Fibroblast of skin of back (primary cell): ENCODE data around the gene CFAP61.

ENCODE experiments used
- DNase-seq: peaks from one replicate; pipeline ENCODE4 v3.0.0-alpha.2; 2013

Gene CFAP61

DNA sequence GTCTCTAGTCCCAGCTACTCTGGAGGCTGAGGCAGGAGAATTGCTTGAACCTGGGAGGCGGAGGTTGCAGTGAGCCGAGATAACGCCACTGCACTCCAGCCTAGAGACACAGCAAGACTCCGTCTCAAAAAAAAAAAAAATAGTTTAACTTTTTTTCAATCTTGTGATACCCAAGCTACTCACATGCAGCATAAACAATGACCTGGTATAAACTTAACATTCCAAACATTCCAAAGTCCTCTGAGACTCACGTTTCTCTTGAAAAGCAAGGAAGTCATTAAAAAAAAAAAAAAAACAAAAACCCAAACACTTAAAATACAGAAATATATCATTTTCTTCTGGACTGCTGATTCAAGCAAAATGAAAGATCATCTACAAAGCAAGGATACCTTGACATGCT lies 14.4 kb upstream of the CFAP61 start:
- DNase-seq, result peak; percentile 50

GRCh38 chr20:20038586-20038985 lies 13.7 kb upstream of the CFAP61 start:
- no peak for DNase-seq

DNA sequence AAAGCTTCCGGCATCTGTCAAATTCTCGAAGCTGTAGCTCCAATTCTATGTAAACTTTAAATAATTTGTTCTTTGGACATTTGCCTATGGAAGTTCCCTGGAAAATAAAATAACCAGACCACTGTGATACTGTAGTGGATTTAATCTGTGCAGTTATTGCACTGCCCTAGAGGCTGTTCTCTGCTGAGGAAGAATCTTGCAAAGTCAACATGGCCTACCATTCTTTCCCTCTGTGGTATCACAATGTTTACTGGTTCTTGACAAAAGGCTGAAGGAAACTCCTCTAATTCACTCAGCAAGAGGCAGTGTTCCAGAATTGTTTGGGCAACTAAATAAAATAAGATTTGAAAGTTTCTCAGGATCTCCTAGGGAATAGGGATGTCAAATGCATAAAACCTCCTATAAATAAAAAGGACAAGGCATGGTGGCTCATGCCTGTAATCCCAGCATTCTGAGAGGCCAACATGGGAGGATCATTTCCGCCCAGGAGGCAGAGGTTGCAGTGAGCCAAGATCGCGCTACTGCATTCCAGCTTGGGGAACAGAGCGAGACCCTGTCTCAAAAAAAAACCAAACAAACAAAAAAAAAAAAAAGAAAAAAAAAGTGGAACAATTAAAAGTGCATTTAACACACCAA lies 12.5 kb upstream of the CFAP61 start:
- no peak for DNase-seq

DNA sequence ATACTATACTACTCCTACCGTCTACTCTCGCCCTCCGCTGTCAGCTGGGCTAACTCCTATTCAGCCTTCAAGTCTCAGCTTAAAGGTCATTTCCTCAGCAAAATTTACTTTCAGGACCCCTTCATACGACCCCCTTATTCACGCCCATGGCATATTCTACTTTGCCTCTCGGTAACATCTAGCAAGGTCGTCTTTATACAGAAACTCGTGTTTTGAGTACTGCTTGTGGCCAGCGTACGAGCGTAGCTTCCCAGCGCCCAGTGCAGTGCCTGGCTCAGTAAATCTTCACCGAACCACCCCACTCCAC lies 612 bp upstream of the CFAP61 start:
- DNase-seq, result no peak

DNA sequence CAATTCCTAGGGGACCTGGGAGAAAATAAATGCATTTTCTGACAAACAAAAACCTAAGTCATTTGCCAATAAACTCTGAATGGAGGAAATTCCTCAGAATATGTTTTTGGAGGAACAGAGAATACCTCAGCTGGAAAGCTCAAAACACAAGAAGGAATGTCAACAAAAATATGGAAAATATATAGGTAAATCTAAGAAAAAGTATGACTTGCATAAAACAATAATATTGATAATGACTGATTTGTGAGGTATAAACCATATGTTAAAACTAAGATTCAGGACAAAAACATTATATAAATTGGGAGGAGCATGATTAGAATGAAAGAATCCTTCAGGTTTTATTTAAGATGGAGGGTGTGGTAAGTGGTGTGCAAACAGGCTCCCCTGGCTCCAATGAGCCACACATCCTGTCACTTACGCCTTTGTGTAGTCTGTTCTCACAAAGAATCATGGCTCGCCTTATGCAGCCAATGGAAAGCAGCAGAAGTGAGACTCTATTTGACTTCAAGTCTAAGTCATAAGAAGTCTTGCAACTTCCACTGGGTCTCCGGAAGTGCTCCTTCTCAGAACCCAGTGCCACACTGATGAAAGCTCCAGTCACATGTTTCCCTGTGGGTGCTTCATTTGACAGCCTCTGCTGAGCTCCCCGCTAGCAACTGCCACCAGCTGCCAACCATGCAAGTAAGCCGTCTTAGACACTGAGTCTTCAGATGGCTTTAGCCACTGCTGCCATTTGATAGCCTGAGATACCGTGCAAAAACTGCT lies 8.1 kb downstream of the CFAP61 start:
- DNase-seq, result no peak

DNA sequence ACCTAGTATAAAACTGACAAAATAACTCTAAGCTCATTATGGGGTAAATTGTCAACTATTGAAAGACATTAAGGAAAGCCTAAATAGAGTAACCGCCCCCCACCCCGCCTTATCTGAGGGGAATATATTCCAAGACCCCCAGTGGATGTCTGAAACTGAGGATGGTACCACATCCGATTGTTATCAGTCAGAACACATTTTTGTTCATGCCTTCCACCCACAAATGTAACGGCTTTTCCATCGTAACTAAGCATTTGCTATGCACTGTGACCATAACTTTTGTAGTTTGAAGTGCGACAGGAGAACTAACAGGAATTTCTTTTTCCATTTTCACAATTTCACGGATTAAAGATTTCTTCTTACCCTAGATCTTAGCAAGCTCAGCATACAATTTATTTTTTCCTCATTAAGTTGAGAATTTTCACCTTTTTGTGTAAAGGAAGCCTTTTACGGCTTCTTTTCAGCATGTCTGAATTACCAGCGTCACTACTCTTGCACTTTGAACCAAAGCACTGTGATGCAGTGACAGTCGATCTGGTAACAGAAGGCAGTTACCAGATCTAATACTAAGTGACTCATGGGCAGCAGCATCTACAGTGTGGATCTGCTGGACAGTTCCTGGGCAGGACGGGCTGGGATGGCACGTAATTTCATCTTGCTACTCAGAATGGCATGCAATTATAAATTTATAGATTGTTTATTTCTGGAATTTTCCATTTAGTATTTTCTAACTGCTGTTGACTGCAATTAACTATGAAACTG lies 11.8 kb downstream of the CFAP61 start:
- no peak for DNase-seq

GRCh38 chr20:20065361-20065760 lies 13.0 kb downstream of the CFAP61 start:
- DNase-seq, result no peak

GRCh38 chr20:20070871-20071726 lies 18.8 kb downstream of the CFAP61 start:
- no peak for DNase-seq

GRCh38 chr20:20073801-20074371 lies 21.6 kb downstream of the CFAP61 start:
- DNase-seq, result no peak

GRCh38 chr20:20075032-20075431 lies 22.7 kb downstream of the CFAP61 start:
- no peak for DNase-seq

GRCh38 chr20:20076297-20077065 lies 24.1 kb downstream of the CFAP61 start:
- DNase-seq, result peak; percentile 61

DNA sequence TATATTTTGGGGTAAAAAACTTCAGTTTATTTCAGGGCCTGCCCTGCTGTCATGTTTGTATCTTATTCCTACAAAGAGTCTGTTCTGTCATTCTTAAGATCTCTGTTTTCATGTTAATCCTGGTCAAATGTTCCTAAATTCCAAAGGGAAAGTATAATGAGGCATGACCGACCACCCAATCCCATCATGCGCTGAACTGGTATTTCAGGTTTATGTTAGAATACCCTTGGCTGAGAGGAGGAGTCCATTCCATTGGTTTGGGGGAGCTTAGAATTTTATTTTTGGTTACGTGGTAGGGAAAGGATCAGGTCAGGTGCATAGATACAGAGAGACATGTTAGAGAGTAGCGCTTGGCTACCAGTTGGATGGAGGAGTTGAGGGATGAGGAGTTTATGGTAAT lies 25.7 kb downstream of the CFAP61 start:
- no peak for DNase-seq

GRCh38 chr20:20079102-20079784 lies 26.9 kb downstream of the CFAP61 start:
- DNase-seq, result no peak

DNA sequence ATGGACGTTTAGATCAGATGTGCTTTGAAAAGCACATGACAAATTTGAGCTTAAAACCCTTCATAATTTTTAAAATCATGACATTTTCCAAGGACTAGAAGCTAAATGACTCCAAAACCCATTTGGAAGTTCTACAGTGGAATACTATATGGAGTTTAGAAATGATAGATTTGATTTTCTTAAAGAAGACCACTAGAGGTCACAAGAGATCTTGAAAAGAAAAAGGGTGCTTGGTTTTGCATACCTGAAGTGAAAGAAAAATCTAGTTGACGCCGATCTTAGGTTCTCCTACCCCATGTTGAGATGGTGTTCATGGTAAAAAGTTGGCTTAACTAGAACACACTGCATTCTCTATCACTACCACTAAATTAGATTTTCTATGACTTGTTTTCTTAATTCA lies 31.5 kb downstream of the CFAP61 start:
- DNase-seq, result peak; percentile 24

DNA sequence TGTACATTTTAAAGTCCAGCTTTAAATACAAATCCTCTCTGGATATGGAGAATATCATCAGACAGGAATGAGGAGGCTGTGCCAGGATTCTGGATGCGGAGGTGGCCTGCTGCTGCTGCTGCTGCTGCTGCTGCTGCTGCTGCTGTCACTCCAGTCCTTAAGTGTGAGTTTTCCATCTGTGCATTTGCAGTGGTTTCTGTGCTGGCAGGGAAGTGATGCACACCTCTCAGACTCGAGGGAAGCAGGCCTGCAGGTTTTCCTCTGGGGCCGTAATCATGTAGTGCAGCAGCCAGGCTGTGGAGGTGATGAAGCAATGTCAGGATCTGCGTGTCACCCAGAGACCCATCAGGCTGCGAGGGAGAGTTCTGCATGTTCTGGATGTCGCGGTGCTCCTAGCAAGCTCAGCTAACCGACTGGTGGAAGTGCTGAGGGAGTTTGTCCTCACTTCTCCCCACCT lies 32.0 kb downstream of the CFAP61 start:
- no peak for DNase-seq

DNA sequence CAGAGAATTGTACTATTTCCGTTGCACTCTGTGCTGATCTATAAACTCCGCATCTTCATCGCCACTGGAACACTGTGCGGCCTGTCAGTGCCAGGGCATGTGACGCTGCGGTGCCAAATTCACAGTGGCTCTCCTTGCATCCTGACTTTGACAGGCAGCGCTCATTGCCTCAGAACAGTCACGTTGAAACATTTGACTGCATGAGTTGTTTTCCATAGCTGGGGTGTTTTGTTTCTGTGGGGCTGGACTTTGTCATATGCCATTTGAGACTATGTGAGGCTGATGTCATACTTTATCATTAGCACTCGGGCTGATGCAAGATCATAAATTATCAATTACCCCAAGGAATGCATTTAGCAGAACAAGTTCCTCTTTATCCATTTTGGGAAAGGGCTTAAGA lies 32.7 kb downstream of the CFAP61 start:
- DNase-seq, result no peak

DNA sequence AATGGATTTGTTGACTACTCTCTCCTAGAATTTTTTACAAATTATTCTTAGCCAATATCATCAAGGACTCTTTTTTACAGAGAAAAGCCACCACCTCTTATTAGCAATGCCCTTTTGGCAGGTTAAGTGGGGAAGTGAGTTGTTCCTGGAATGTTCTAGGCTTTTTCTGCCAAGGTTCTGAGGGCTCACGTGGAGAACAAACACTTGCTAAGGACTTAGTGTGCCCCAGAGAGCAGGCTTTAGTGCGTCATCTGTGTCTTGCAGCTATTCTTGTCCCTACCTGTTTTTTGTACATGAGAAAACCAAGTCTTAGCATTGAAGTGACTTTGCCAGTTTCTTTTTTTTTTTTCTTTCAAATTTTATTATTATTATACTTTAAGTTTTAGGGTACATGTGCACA lies 33.5 kb downstream of the CFAP61 start:
- DNase-seq, result no peak

- no peak for DNase-seq
These were observed 36.7 kb downstream of the CFAP61 start for GRCh38 chr20:20089018-20089417.

DNA sequence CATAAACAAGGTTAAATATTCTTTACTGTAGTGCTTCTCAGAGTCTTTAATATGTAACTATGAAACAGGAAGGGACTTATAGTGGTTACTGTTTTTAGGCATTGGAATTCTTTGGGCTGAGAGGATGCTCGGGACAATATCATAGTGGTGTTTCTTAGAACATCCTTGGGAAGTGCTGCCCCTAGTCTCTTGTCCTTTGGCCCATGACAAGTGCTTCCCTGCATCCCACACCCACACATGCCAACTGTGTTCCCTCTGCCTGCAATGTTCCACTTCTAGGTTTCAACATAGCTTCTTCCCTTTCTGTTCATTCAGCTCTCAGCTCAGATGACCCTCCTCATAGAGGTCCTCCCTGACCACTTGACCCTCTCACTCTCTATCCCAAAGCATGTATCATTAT lies 37.6 kb downstream of the CFAP61 start:
- DNase-seq, result no peak

DNA sequence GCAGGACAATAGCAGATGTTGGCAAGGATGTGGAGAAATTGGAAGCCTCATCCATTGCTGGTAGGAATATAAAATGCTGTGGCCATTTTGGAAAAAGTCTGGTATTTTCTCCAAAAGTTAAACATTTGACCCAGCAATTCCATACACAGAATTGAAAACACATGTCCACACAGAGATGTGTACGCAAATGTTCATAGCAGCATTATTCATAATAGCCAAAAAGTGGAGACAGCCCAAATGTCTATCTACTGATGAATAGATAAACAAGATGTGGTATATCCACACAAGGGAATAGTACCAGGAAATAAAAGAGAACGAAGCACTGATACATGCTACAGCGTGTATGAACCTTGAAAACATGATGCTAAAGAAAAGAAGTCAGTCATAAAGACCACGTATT lies 40.5 kb downstream of the CFAP61 start:
- no peak for DNase-seq

DNA sequence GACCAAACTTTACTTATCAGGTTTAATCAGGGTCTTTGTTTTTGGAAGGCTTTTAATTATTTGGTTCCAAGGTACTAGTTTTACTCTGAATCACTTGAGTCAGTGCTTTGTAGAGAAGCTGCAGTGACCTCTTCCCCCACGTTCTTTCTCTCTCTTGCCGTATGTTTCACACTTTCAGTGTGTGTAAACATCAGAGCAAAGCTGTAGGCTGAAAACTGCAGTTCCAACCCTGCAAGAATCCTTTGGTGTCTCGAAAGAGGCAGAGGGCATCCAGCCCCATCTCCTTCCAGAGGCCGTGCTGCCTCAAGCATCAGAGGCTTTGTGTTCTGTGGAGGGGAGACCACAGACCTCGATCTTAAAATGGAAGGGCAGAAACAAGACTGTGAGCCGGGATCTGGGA lies 42.1 kb downstream of the CFAP61 start:
- no peak for DNase-seq
